HL-60/S4 treated with retinoic acid at 250 ng/mL for 4 days and 3 days (cell line): ENCODE results near the gene VHLL.
"Not testable (repeated sequence)": the region's sequence is repeated elsewhere in the genome, so short reads cannot be mapped to it uniquely, and the experiment has no call there.

Experiments used
- in situ Hi-C: fragments of 300-500 bp; cut with MboI; formaldehyde crosslinking; loops from 2 replicates; pipeline ENCODE4 v1.7.0; 2022; ENCODE audit warnings: low sequenced_read_pairs

VHLL gene

DNA sequence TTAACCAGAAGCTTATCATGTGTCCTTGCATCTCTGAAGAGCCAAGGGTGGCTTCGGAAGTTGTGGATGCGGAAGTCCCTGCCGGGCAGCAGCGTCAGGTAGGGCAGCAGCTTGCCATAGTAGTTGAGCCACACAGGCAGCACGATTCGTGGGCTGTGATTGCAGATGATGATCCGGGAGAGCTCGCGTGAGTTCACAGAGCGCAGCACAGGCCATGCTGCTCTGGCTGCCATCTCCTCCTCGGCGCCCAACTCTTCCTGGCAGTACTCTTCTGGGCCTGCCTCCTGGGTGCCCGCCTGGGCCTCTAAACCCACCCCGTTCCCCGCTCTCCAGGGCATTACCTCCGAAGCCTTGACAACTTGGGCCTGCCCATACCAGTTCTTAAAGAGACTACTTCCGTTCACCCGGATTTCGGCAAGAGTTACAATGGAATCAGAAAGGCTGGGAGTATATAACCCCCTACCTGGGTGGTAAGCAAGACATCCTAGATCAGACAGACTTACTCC, at the start of gene VHLL:
Gene VHLL (minus strand): TSS at position 456 of the 506 bp plus-strand sequence. CDS start 118 bp downstream, at position 338.
- in situ Hi-C loops = no loop called here

DNA sequence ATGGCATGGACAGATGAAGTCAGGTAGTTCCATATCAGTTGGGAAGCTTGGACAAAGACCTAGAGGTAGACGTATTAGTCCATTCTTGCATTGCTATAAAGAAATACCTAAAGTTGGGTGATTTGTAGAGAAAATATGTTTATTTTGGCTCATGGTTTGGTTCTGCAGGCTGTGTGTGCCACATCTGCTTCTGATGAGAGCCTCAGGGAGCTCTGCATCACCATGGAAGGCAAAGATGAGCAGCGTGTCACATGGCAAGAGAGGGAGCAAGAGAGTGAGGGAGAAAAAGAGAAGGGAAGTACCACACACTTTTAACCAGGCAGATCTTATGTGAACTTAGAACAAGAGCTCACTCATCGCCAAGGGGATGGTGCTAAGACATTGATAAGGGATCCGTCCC, 48.2 kb upstream of the VHLL start:
- in situ Hi-C loops = no loop called here

DNA sequence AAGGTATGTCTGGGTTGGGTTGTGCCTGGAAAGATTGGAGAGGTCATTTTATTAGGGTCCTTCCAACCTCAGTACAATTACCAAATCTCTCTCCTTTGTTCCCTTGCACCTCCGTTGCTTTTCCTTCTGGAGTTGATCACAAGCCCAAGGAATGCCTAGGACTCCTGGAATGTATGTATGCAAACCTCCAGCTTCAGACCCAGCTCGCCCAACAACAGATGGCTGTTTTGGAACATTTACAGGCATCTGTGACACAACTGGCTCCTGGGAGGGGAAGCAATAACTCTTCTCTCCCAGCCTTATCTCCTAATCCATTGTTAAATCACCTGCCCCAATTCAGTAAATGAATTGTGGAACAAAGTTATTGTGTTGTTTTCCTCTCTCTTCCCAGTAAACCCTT, 47.5 kb upstream of the VHLL start:
- in situ Hi-C loops = no loop called here

DNA sequence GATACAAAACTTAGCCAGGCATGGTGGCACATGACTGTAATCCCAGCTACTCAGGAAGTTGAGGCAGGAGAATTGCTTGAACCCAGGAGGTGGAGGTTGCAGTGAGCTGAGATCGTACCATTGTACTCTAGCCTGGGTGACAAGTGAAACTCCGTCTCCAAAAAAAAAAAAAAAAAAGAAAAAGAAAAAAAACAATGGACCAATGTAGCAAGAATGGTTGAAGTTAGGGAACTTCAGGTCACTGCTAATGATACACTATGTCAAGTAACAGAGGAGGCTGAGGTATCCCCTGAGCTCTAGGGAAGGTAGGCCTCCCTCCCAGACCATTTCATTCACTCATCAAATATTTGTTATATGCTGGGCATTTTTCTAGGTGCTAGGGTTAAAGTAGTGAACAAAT, 46.9 kb upstream of the VHLL start:
- in situ Hi-C loops = not testable (repeated sequence)

DNA sequence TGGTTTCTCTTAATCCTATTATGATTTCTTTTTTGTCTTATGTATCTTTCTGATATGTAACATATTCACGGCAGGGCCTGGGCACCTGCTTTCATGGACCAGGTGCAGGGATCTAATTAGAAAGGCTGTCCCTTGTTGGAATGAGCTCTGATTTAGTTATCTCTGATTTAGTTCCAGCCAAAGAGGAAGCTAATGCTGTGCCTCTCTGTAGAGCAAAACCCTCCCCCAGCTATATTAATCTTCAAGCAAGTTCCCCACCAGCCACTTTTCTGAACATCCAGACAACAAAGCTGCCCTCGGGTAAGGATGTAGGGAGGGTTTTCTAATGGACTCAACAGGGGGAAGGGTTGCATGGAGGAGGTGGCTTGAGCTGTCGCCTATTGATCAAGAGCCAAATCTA, 45.3 kb upstream of the VHLL start:
- in situ Hi-C loops = no loop called here

DNA sequence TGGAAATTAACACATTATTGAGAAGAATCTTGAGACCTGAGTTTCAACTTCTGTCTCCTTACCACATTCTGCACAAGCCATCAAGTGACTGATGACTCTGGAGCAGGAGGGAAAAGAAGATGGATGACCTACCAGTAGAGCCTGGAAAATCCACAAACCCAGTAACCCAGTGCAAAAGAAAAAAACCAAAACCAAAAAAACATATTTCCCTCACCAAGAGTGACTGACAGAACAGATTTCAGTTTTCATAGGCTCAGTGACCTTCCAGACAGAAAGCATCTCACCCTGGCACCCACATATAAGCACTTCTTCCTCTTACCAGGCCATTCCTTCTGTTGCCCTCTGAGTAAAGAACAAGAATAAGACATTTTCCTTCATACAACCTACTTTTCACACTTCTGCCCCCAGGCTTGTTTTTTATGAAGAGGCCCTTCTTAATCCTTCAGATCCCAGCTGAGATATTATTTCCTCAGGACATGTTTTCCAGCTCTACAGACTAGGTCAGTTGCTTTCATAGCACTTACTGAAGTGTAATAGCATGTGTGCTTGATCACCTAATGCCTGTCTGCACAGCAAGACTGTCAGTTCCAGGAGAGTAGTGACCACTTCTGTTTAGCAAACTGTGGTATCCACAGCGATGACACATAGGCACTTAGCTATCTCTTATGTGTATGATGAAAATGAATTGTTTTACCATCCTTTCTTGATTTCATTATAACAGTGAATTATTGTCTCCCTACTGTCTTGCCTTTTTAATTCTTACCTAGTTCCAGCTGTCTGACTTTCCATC, 43.3 kb upstream of the VHLL start:
- in situ Hi-C loops = no loop called here

DNA sequence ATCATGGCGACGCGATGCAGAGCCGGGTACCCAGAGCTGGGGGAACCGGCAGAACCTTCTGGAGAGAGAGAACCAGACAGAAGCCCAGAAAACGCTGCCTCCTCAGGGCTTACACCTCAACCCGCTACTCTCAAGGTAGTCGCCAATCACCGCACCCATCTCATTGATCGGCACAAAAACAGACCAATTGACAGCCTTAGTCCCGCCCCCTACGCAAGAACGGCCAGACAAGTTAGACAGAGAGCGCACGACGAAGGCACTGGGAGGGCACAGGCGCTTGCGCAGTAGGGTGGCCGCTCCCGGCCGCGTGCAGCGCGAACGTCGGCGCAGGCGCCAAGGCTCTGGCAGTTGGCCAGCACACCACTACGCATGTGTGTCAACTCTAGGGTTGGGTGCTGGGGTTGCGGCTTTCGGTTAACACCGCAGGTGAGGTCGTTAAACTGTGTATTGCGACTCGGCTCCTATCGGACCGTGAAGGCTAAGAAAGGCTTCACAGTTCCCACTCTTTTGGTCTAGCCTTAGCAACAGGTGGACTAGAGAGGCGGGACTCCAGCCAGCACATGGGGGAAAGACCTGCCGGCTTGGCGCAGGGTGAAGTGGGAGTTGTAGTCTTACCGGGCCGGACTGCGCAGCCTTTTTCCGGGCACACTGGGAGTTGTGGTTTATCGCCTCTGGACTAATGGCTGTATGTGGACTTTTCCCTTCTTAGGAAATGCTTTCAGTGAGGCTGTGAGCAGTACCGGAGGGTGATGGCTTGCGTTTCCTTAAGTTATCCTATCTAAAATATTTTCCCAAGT, 39.3 kb upstream of the VHLL start, which contains the start of the genes CCT3 and TSACC:
Gene CCT3 (minus strand): TSS at position 113 of the 797 bp plus-strand sequence. CDS start 108 bp downstream, at position 5.
Gene TSACC (plus strand): TSS at position 347 of the 797 bp plus-strand sequence. CDS start 1,232 bp downstream, outside the sequence.
- in situ Hi-C loops = no loop called here

DNA sequence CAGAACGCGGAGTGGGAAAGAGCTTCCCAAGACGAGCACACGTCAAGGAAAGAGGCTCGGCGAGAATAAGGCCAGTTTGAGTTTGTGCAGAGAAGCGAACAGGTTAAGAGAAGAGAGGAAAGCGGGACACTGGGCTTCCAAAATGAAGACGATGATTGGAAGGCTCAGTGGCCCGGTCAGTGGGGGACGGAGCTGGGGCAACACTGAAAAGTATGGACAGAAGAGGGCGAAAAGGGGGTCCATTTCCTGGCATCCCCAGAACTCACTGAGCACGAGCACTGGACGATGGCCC, 38.7 kb upstream of the VHLL start:
- in situ Hi-C loops = no loop called here

DNA sequence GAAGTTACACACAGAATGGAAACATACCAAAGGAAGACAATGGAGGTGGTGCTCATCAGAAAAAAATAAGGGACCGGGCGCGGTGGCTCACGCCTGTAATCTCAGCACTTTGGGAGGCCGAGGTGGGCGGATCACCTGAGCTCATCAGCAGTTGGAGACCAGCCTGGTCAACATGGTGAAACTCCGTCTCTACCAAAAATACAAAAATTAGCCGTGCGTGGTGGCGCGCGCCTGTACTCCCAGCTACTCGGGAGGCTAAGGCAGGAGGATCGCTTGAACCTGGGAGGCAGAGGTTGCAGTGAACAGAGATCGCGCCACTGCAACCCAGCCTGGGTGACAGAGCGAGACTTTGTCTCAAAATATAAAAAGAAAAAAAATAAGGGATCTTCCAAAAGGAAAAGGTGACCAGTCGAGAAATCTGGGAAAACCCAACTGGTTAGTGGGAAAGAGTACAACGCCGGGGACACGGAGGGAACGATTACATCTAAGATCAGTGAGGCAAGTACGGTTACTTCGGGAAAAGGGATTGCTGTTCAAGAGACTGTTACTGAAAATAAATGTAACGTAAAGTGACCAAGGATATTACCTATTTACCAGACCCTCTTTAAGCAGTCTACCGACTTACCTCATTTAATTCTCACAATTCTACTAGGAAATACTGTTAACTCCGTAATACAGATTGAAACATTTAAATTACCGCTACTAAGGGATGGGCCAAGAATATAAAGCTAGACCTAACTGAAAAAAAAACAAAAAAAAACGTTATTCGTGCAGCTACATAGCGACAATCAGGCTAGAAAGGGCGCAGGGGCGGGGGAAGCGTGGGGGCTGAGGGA, 38.2 kb upstream of the VHLL start:
- in situ Hi-C loops = no loop called here

DNA sequence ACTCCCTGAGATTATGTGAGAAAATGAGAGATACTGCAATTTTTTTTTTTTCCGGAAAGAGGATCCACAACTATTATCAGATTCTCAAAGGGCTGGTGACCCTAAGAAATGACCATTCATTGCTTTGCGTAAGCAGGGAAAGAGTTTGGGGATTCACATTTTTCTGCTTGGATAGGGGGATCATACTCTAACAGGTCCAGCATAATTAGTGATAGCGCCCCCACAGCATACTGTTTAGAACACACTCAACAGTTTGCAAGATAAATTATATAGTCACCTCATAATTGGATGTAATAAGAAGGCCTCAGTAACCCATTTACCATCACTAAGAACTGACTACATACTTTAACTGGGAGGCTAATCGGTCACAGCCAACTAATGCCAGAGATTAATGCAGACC, 37.1 kb upstream of the VHLL start:
- in situ Hi-C loops = no loop called here

DNA sequence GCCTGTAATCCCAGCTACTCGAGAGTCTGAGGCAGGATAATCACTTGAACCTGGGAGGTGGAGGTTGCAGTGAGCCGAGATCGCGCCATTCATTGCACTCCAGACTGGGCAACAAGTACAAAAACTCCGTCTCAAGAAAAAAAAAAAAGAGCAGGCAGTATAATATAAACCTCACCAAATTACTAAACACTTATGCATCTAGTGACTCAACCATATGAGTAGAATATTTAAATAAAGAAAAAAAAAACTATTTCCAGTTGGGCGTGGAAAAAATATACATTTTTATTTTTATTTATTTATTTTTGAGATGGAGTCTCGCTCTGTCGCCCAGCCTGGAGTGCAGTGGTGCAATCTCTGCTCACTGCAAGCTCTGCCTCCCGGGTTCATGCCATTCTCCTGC, 24.1 kb upstream of the VHLL start:
- in situ Hi-C loops = not testable (repeated sequence)

DNA sequence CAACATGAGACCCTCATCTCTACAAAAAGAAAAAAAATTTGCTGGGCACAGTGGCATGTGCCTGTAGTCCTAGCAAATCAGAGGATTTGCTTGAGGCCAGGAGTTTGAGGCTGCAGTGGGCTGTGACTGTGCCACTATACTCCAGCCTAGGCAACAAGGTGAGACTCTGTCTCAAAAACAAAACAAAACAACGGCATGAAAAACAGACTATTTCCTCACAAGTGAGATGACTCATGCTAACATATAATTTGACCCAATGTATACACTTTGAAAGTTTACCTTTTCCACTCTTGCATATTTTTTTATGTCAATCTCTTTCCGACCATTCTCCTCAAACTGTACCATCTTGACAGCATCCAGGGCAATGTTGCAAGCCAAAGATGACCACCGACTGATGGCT, 21.5 kb upstream of the VHLL start:
- in situ Hi-C loops = no loop called here

DNA sequence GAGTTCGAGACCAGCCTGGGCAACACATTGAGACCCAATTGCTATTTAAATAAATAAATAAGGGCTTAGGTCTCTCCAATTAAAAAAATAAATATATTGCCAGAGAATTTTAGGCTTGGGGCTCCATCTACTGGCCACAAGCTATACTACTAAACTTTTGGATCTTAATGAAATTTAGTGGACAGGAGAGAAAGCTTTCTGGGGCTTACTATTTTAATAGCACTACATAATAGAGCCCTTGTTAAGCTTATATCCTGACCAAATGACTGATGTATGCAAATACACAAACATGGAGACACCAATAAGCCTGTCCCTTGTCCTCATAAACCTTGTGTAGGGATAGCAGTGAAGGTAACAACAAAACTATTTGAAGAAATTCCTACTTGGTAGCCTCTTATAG, 20.6 kb upstream of the VHLL start:
- in situ Hi-C loops = no loop called here

DNA sequence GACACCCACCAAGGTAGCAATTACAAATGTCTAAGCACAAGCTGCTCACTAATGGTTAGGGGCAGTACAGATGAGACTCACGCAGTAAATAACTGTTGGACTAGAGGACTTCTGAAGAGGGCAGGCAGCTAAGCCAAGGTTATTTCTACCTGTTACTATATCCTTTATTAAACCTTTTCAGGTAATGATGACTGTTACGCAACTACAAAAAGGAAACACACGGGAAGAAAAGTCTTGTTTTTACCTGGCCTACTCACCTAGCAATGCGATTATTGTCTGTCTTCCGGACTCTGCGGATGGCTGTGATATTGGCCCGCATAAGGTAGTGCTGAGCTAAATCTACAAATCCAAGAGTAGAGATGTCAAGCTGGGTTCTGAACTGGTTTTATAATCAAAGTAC, 17.8 kb upstream of the VHLL start:
- in situ Hi-C loops = no loop called here

DNA sequence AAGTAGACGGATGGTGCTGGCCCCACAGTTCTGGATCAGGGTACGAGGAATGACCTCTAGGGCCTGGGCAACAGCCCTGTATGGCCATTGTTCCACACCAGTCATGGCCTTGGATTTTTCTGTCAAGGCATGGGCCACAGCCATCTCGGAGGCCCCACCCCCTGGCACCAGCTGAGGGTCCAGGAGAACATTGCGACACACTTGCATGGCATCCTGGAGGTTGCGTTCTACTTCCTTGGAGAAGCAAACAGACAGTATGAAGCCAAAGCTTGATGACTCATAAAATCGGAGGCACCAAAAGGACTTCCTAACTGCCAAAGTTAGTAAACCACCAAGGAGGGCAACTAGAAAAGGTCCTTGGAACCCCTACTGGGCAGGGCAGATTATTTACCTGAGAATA, 11.9 kb upstream of the VHLL start:
- in situ Hi-C loops = no loop called here

DNA sequence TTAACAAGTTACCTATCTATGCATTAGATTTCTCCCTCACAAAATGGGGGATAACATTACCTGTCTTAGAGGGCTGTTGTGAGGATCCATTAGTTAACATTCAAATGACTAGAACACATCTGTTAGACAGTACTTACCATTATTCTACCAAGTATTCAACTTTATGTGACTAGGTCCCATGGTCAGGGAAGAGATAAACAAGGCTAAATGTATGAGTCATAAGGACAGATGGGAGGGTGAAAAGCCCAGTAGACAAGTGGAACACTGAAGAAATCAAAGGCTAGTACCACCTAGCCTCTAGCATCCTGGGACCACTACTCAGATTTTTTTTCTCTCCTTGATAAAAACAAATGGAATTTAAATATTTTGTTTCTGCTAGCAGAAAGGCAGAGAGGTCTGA, 9.0 kb upstream of the VHLL start:
- in situ Hi-C loops = no loop called here

DNA sequence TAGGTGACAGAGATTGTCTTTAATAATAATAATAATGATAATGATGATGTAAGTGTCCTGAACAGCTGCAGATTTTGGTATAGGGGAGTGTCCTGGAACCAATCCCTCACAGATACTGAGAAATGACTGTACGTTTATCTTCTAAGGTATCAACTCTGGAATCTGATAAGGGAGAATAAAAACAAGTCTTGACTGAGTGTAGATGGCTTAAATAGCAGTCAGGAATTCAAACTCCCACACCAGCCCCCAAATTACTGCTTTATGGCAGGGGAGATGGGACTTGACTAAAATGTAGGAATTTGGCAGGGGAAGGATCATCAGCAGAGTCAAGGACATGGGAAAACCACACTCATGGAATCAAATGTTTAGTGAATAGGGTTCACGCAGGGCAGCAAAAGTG, 6.1 kb upstream of the VHLL start:
- in situ Hi-C loops = no loop called here

DNA sequence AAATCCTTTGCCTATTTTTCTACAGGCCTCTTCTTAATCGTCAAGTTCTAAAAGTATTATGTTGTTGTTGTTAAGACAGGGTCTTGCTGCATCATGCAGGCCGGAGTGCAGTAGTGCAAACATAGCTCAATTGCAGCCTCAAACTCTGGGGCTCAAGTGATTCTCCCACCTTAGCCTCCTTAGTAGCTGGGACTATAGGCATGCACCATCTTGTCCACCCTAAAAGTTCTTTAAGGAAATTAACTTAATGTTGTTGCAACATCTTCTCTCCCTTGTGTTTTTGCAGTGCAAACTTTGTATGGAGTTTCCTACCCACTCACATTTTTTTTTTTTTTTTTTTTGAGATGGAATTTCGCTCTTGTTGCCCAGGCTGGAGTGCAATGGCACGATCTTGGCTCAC, 4.1 kb upstream of the VHLL start:
- in situ Hi-C loops = no loop called here

DNA sequence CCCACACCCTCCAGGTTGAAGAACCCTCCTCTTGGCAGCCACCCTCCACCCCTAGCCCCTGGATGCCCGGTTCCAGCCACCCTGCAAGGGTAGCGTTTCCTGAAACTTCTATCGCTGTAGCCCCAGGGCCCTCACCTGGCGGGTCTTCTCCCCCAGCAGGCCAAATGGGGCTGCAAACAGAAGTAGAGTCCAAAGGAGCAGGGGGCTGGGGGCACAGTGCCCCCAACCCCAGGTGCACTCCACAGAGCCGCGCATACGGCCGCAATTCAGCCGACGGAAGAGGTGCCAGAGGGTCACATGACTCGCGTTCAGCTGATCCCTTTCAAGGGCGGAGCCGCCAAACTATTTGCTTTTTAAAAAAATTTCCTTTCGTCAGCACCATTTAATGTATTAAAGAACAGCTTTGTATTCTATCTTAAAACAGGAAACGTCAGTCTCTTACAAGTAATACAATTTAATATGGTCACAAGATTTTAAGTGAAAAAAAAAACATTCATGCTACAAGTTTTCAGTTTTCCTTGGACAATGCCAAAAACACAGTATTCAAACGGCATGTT, 3.6 kb downstream of the VHLL start, which contains the start of gene GLMP:
Gene GLMP (minus strand): TSS at position 289 of the 557 bp plus-strand sequence. CDS start 34 bp downstream, at position 255.
- in situ Hi-C loops = no loop called here

DNA sequence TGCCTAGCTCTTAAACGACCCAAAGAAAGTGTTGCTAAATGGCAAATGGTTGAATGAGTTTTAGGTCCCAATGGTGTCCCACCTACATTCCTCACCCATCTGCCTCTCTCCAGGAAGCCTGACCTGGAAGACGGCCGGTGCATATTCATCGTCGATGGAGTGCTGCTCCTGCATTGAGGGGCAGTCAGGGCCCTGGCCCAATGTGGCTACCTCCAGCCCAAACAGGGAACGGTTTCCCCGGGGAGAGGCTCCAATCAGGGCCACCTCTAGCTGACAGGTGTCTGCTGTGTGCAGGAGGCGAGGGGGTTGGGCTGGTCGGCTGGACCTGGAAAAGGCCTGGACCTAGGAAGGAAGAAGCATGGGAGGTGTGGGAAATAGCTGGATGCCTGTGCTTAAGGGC, 5.2 kb downstream of the VHLL start:
- in situ Hi-C loops = no loop called here

DNA sequence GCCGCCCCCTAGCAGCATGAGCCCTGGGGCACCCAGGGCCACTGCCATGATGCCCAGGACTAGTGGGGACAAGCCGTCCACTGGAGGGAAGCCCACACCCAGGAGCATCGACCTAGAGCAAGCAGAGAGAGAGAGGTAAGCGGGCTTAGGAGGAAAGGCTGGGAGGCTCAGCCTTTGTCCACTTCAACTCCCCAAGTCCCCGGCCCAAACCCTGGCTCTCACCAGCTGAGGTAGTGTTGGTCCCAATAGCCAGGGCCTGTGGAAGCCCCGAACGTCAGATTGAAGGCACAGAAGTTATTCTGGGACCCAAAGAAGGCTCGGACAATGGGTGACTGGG, 6.0 kb downstream of the VHLL start:
- in situ Hi-C loops = no loop called here
